8988T (cell line): ENCODE data around the gene PTPRT.
"Not testable (repeated sequence)": the region's sequence is repeated elsewhere in the genome, so short reads cannot be mapped to it uniquely, and the experiment has no call there.

ENCODE experiments used
- DNase-seq: peaks from one replicate; pipeline ENCODE4 v3.0.0; 2011

PTPRT gene

DNA sequence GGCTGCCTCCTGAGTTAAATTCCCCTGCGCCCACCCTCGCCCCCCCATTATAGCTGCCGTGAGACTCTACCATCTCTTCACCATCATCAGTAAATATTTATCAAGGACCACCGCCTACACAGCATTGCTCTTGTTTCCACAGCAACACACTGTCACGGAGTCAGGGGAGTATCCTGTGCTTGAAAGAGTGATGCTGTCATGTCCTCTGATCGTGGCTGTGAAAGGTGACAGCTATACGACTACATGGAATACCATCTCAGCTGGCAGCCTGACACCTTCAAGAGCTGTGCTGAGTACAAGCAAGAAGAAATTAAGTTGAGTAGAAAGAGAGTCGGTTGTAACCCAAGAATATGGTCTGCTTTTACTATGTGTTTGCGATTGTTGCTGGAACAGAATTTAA, 3.4 kb downstream of the PTPRT start:
- no peak for DNase-seq

DNA sequence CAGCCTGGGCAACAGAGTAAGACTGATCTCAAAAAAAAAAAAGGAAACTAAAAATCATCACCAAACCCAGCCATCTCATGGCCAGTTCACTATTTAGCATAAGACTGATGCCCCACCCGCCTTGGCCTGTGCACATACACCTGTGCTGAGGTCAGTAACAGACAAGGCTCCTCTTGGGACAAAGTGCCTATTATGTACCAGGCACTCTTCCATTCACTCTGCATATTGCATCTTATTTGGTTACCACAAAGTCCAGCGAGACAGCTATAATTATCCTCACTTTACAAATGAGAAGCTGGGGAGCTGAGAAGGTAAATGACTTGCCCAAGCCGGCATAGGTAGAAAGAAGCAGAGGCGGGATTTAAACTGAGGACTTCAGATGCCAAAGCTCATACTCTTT, 3.8 kb downstream of the PTPRT start:
- DNase-seq = no peak

DNA sequence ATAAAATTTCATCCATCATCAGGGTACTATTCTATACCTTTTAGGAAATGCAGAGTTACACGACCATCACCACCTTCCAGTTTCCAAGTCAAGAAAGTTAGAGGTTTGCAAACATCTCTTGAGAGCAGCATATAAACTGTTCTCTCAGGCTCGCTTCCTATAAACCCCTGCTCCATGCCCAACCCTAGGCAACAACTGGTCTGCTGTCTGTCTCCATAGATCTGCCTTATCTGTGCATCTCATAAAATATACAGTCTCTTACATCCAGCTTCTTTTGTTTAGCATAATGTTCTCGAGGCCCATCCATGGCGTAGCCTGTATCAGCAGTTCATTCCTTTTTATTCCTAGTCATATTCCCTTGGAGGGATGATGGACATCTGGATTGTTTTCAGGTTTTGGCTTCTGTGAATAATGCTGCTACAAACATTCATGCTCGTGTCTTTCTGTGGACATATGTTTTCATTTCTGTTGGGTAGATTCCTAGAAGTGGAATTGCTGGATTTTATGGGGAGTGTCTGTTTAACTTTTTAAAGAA, 6.1 kb downstream of the PTPRT start:
- DNase-seq = no peak

DNA sequence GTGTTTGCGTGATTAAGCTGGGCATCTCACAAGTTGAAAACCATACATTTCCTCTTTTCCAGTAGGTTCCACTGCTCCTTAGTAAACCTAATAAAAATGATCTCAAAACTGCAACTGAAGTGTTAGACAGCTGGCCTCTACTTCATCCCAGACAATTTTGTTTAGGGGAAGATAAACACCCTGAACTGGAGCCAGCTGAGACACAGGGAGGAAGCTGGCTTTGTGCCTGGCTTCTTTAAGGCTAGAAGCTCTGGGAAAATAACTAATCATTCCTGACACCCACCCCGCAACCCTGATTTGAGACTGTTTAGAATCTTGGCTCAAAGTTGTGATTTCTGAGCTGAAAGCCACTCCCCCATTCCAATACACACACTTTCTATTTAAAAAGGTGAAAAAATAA, 11.6 kb downstream of the PTPRT start:
- no peak for DNase-seq

DNA sequence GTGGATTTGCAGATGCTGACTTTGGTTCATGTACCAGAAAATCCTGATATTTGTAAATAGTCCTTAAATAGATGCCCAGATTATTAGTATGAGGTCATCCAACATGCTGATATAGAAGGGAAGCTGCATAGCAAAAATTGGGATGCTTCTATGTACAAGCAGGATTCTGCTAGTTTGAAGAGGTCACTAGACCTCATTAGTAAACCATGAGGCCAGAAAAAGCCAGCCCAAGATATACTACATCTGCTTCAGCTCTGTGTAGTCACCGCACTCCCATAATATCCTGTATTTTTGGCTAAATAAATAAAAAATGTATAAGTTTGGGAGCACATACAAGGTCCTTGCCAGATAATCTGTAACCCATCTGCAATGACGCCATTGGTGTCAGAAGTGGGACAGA, 13.0 kb downstream of the PTPRT start:
- DNase-seq = no peak

DNA sequence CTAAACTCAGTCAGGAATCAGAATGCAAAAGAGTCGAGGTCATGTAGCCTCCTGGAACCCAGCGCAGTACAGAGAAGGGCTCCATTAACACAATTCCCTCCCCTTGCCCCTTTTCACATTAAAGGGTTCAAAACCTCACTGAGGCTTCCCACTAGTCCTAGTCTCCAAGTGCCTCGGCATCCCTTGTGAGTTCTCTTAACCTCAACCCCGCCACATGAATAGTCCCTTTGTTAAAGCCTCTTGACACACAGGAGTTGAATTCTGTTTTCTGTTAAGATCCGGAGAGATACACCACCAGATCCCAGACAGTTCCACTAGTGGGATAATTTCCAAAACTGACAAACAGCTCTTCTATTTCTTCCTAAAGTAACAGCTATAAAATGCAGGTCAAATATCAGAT, 17.8 kb downstream of the PTPRT start:
- DNase-seq = no peak

DNA sequence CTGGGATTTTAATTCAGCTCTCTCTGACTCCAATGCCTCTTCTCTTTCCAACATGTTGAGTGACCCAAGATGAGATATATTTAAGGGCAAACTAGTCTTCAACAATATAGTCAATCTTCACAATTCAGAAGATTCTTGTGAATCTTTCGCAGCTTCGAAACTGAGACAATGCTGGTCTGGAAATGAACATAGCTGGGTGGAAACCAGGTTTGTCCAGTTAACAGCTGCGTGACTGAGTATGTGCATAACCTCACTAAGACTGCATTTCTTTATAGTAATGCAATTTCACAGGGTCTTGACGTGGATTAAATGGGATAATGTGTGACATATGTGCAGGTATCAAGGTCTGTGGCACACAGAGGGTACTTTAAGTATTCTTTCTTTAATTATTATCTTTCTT, 18.9 kb downstream of the PTPRT start:
- no peak for DNase-seq

DNA sequence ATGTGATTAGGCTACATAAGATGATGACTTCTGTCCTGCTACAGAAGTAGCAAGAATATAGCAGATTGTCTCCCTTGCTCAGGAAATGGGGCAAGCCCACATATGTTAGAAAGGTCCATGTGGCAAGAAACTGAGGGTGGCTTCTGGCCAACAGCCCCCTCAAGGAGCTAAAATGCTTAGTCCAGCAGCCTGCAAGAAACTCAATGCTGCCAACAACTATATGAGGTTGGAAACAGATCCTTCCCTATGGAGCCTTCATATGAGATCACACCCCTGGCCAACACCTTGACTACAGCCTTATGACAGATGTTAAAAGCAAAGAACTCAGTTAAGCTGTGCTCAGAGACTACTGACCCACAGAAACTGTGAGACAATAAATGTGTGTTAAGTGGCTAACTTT, 22.1 kb downstream of the PTPRT start:
- no peak for DNase-seq

DNA sequence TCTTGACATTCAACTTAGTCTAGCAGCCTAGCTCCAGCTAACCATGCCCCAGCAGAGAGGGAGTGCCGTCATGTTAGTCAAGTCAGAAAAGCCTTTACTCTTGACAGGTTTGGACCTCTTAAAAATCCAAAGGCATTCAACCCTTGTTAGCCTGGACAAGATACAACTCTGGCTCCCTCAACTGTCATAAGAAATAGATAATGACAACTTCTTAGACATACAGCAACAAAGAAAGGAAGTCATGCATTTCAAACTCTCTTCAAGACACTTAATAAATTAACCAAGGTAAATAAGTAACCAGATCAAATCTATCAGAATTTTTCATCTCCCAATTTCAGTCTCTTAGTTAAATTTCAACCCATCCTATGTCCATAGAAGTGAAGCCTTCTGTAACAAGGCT, 22.7 kb downstream of the PTPRT start:
- DNase-seq = no peak

DNA sequence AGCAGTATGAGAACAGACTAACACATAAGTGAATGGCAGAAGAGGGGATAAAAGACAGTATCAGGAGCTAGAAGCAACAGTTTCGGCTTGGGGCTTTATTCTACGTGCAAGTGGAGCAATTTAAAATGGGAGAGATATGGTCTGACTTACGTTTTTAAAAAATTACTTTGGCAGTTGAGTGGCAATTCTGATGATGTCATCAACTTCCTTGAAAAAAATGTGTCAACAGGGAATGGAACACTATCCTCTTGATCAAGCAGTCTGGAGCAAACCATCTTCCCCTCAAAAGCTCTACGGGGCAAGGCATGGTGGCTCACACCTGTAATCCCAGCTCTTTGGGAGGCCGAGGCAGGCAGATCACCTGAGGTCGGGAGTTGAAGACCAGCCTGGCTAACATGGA, 24.1 kb downstream of the PTPRT start:
- DNase-seq = no peak

DNA sequence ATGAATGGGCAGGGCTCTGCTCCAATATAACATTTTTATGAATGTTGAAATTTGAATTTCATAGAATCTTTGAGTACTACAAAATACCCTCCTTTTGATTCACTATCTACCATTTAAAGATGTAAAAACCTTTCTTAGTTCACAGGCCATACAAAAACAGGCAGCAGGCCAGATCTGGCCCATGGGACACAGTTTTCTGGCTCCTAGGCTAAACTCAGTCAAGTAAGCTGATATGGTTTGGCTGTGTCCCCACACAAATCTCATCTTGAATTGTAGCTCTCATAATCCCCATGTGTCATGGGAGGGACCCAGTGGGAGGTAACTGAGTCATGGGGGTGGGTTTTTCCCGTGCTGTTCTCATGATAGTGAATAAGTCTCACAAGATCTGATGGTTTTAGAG, 25.0 kb downstream of the PTPRT start:
- not testable (repeated sequence) for DNase-seq

DNA sequence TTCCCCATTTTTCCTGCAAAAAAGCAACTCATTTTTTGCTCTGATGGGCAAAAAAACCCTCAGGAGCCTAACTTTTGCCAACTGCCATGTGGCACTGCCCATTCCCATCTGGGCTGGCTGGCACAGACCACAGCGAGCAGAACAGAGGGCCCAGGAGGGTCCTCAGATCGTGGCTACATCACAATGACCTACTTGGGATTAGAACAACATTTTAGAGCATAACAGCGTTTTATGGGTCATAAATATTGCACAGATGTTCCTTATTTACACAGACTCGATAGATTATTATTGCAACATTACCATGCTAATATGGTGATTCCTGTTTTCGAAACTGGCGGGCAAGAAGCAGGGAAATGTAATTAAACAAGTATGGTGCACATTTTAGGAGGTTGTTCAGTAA, 28.0 kb downstream of the PTPRT start:
- no peak for DNase-seq

DNA sequence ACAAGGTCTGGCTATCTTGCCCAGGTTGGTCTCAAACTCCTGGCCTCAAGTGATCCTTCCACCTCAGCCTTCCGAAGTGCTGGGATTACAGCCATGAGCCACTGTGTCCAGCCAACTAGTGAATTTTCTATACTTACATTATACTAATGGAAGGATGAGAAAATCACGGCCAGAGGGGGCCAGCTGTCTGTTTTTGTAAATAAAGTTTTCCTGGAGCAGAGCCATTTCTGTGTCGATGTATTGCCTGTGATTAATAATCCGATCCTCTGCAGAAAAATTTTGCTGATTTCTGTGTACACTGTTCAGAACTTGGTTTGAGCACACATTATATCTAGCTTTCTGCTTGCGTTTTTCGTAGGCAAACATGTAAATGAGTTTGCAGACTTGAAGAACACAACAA, 28.8 kb downstream of the PTPRT start:
- DNase-seq = no peak

DNA sequence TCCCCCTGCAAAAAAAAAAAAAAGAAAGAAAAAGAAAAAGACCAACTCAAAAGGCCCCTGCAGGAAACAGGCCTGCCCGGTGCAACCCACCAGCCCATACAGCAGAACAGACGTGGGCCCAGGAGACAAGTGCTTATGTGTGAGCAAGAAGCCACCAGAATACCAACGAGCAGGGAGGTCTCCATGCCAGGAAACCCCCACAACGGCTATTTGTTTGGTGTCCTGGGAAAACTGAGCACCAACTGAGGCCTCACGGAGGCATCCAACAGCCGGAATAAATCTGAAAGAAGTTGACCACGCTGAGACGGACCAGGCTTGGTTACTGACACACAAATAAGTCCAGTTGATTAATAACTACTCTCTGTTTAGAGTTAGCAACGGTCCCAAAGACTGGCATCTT, 29.7 kb downstream of the PTPRT start:
- DNase-seq = no peak

DNA sequence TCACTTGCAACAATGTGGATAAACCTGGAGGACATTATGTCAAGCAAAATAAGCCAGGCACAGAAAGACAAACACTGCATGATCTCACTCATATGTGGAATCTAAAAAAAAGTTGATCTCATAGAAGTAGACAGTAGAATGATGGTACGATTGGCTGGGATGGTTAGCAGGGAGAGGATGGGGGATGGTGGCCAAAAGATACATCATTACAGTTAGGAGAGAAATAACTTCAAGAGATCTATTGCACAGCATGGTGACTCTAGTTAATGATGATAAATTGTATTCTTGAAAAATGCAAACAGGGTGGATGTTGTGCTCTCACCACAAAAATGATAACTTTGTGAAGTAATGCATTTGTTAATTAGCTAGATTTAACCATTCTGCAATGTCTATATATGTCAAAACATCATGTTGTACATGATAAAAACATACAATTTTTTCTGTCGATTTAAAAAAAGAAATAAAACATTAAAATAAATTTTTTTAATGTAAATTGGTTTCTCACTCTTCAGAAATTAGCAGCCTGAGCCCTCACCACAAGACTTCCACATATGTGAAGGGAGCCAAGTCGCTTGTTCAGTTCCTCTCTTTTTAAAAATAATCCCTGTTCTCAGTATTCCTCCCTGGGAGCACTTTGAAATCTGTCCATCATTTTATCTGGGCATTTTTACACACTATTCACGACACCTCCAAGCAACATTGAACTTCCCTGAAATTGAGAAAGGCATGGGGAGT, 34.2 kb downstream of the PTPRT start:
- no peak for DNase-seq

DNA sequence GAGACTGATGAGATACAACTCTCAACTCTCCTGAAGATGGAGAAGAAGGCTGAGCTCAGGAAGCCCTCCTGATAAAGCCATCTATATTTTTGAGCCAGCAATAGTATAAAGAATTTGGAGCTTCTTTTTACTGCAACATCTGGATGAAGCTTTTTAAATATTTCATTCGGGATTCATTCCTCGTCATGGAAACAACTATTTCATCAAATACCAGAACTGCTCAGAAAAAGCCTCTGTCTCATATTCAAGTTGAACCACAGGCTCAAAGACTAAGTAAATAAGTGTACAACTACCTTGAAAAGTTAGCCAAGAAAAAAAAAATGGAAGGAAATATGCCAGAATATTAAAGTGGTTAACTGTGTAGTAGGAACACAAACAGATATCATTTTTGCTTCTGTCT, 37.8 kb downstream of the PTPRT start:
- DNase-seq = no peak

DNA sequence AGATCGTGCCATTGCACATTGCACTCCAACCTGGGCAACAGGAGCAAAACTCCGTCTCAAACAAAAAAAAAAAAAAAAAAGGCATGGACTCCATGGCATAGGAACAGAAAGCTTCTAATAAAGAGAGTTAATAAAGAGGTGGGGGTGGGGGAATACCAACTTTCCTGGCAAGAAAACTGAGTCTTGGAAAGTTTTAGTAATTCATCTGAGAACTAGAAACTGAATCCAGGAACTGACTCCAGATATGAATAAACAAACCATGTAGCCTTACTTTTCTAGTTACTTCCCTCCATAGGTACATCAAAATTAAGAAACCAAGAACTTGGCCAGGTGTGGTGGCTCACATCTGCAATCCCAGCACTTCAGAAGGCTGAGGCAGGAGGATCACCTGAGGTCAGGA, 38.5 kb downstream of the PTPRT start:
- DNase-seq = no peak

DNA sequence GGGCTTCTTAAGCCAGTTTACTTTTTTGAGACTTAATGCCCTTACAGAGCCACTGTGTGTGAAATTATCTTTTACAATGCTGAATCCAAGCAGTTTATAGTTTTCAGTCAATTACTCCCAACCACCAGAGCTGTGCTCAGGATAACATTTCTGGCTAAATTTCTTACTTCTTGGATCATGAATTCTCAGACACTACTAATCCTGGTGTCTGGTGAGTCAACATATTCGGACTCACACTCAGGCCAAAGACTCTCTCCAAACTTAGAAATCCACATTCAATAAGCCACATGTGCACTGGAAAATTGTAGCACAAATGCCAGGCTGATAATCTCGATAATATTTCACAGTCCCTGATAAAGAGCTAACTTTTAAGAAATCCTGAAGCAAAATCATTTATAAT, 49.0 kb downstream of the PTPRT start:
- DNase-seq = no peak

DNA sequence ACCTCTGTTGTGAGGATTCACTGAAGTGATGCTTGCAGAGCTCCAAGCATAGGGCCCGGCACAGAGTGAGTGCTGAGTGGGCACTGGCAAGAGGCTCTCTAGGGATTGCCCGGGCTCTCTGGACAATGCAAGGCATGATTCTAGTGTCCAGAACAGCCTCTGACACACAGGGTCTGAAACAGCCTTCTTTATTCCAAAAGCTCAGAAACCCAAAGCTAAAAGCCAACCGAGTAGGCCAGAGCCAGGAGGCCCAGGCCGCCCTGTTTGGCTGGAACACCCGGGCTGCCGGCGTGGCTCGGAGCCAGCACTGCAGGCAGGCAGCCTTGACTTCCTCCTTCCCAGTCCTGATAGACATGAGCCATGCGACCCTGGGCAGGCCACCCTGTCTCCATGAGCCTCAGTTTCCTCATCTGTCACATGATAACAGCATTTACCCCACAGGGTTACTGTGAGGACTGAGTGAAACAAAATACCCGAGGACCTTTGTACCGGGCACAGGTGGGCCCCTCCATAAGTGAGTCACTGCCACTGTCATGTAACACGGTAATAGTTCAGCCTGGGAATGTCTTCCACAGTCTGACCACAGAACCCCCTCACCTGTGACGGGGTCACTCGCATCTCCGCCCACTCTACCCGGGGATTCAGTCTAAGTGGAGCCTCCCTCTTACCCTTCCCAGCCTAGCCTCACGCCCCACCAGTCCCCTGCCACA, 51.5 kb downstream of the PTPRT start:
- no peak for DNase-seq

DNA sequence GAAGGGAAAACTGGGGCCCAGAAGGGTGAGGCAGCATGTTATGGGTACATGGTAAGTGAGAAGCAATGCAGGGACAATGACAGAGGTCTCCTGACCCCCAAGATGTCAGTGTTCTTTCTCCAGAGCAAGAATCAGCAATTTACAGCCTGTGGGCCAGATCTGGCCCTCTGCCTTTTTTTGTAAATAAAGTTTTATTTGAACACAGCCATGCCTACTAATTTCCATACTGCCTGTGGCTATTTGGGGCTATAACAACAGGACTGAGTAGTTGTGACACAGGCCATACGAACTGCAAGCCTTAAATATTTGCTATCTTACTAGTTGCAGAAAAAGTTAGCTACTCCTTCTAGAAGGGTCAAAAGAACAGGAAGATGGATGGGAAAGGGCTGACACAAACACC, 52.5 kb downstream of the PTPRT start:
- DNase-seq = no peak

DNA sequence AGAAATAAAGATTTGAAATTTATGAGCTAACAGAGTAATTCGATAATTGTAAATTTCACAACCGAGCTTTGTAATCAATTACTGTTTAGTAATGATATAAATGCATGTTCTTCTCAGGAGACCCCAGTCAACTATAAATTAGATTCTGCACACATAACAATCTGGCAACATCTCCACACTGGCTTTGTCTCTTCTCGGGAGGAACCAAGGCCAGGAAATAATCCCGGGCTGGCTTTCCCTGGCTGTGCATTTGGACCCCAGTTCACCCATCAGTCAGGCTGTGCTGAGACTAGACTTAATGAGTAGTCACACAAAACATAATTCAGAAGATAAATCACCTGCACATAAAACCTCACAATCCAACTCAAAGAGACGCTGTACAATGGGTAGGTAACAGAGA, 65.5 kb downstream of the PTPRT start:
- DNase-seq = no peak

DNA sequence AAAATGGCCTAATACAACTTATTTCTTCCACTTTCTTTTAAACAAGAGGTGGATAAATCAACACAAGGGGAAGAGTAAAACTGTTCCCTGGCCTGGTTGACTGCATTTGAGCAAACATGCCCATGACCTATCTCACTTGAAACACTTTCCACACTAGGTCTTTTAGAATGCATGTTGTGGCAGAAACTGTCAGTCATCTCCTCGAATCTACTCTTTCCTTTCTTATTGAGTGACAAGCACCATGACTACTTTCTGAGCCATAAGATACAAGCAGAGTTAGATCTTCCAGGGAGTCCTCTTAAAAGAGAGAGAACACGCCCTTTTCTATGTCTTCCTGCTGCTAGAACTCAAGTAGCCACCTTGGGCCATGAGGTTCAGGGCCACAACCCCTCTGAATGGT, 66.5 kb downstream of the PTPRT start:
- no peak for DNase-seq

DNA sequence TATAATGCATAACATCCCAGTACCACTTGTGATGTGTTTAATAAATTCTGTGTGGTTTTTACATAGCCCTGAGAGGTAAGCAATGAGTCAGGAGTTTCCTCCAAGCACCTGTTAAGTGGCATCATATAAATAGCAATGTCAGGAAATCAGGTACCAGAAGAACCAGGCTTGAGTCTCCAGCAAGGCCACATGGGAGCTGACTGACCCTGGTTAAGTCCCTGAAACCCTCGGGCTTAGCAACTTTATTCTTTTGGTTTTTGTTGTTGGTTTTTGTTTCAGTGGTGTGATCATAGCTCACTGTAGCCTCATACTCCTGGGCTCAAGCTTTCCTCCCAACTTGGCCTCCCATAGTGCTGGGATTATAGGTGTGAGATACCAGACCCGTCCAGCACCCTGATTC, 70.0 kb downstream of the PTPRT start:
- DNase-seq = no peak

DNA sequence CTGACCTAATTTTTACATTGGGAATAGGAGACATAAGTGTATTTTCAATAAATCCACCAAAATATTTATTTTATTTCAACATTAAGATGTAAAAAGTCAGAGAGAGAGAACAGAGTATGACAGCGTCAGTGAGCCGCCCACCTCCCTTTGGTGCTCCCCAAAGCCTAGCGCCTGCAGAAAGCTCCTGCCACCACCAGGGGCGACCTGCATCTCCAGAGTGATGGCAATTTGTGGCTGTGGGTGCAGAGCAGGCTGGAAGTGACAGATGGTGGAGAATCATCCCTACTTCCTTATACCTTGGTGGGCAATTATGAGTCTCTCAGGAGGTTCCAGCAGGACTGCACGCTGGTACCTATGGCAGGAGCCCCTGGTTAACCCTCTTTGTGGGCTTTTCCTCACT, 87.3 kb downstream of the PTPRT start:
- no peak for DNase-seq

DNA sequence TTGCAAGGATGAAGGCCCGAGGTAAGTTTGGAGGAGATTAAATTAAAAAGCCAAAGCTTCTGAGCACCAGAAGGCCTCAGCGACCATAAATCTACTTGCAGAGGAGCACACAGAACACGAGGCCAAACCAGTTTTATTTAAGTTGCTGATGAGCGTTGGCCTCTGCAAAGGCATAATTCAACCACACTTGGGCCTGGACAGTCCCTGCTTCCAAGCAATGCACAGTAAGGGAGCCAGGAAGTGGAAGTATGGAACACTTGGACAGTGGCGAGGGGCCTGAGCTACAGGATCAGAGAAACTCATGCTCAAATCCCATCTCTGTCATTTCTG, 92.8 kb downstream of the PTPRT start:
- no peak for DNase-seq
